AG04450 (cell line): ENCODE data around the gene TEX54. TPM values are rescaled to one million over a fixed set of nuclear protein-coding genes. Genes with fewer than 3 reads are reported as not detected.
A peak's percentile ranks its signal among the peaks of the same experiment; 100 is the strongest.

Experiments
- CTCF ChIA-PET: fragments of 300-600, 350-600 bp; formaldehyde crosslinking; extraction: SDS; loops from one replicate; lab custom pipeline; 2022; ENCODE audit warnings: antibody characterized with exemption, inconsistent platforms; lab: Charles Lee
- POLR2A ChIA-PET: fragments of 350-600 bp; formaldehyde crosslinking; extraction: SDS; loops from one replicate; lab custom pipeline; 2021; ENCODE audit warnings: antibody characterized with exemption, inconsistent platforms; lab: Yijun Ruan, JAX
- DNase-seq: peaks from one replicate; pipeline ENCODE4 v3.0.0-alpha.2; 2011; ENCODE audit warnings: low read depth, low spot score
- H3K27ac ChIP-seq: one replicate; pipeline ENCODE4 v1.5.1; 2012; ENCODE audit warnings: low read depth, low read length, control low read depth
- H3K27me3 ChIP-seq: one replicate; pipeline ENCODE4 v1.6.0; 2012; ENCODE audit warnings: low read length; ENCODE audit not compliant: control insufficient read depth, insufficient read depth
- H3K4me3 ChIP-seq: 2 replicates; pipeline ENCODE4 v1.5.1; 2011; ENCODE audit warnings: mild to moderate bottlenecking, low read depth, low read length, control low read depth
- H3K9me3 ChIP-seq: 2 replicates; pipeline ENCODE4 v1.5.1; 2012; ENCODE audit warnings: low read length; ENCODE audit not compliant: control insufficient read depth, insufficient read depth
- CTCF ChIP-seq: IDR thresholded peaks from 2 replicates; pipeline ENCODE4 v1.5.1; 2011; ENCODE audit warnings: low read depth, low read length, control low read depth, inconsistent platforms
- polyA plus RNA-seq: library from polyadenylated mRNA; depleted of rRNA; stranded (reverse); fragments of >200 nt; gene quantifications from 2 replicates; pipeline ENCODE4 v1.2.3, GENCODE V29; 2011

The TEX54 gene
- polyA plus RNA-seq, 1 experiment = not detected

- Histone ChIP-seq H3K9me3 (peaks cover 6% of the 10 kb centered on the region; the same call in 1 of the 2 replicates), H3K27ac (peak overlapping the region; percentile 99), H3K4me3 (peak overlapping the region; percentile 100), H3K27me3 (no peaks in the 10 kb centered on the region)
- peak; percentile 56 for DNase-seq
- TF ChIP-seq CTCF = no peak
- ChIA-PET POLR2A (interaction anchor here (0.7 to 5.3 kb wide), 10 partner anchors 10 to 171 kb away, joined by 3 to 68 read pairs (median 6); partner anchors contain the start of genes TMEM179B, WDR74 and ZBTB3), CTCF (interaction anchor here (0.5 to 1.9 kb wide), 5 partner anchors 8 to 165 kb away, joined by 3 to 12 read pairs (median 4); no protein-coding TSS in a partner anchor)
Observed at GRCh38 chr11:62880231-62880802, 47.7 kb upstream of the TEX54 start.

- no peak for DNase-seq
- H3K27ac ChIP-seq = peak overlapping the region; percentile 99
- POLR2A ChIA-PET = interaction anchor here (0.7 to 5.3 kb wide), 4 partner anchors 11 to 39 kb away, joined by 3 to 68 read pairs (median 4); partner anchors contain the start of gene WDR74
- no peak for TF ChIP-seq CTCF
- CTCF ChIA-PET = interaction anchor here (1.2 kb wide), 1 partner anchor 93 kb away, joined by 3 read pairs; no protein-coding TSS in a partner anchor
- H3K4me3 ChIP-seq = peak overlapping the region; percentile 100
- peaks cover 6% of the 10 kb centered on the region; the same call in 1 of the 2 replicates for H3K9me3 ChIP-seq
- H3K27me3 ChIP-seq = no peaks in the 10 kb centered on the region
Observed at GRCh38 chr11:62879235-62879978, 46.8 kb upstream of the TEX54 start.

- ChIA-PET POLR2A (interaction anchor here (1.2 kb wide), 1 partner anchor 35 kb away, joined by 3 read pairs; no protein-coding TSS in a partner anchor), CTCF (interaction anchor here (1.4 kb wide), 1 partner anchor 90 kb away, joined by 5 read pairs; no protein-coding TSS in a partner anchor)
- no peak for TF ChIP-seq CTCF
- no peak overlapping the region for H3K4me3 ChIP-seq
- peaks cover 6% of the 10 kb centered on the region; the same call in 1 of the 2 replicates for H3K9me3 ChIP-seq
- H3K27ac ChIP-seq = no peak overlapping the region
- H3K27me3 ChIP-seq = no peaks in the 10 kb centered on the region
- no peak for DNase-seq
Observed at GRCh38 chr11:62876712-62877111, 44.1 kb upstream of the TEX54 start.

- CTCF ChIA-PET = interaction anchor here (1.0 to 1.4 kb wide), 2 partner anchors 11 to 89 kb away, joined by 3 to 5 read pairs; no protein-coding TSS in a partner anchor
- no peak overlapping the region for H3K4me3 ChIP-seq
- no peak for DNase-seq
- 0 out of 2 replicates have a peak, but pooled peaks have one; percentile 7 for TF ChIP-seq CTCF
- peak overlapping the region; percentile 11 for H3K27ac ChIP-seq
- peaks cover 2% of the 10 kb centered on the region; the same call in 1 of the 2 replicates for H3K9me3 ChIP-seq
- POLR2A ChIA-PET = interaction anchor here (0.7 to 3.0 kb wide), 4 partner anchors 19 to 34 kb away, joined by 3 to 10 read pairs (median 3); no protein-coding TSS in a partner anchor
- H3K27me3 ChIP-seq = no peaks in the 10 kb centered on the region
Observed at GRCh38 chr11:62875698-62876478, 43.2 kb upstream of the TEX54 start.
